RKO (cell line): ENCODE results near the gene ABCA9.

Experiments
- DNase-seq: peaks from one replicate; pipeline ENCODE4 v3.0.0-alpha.2; 2016; ENCODE audit warnings: low spot score

ABCA9 gene

DNA sequence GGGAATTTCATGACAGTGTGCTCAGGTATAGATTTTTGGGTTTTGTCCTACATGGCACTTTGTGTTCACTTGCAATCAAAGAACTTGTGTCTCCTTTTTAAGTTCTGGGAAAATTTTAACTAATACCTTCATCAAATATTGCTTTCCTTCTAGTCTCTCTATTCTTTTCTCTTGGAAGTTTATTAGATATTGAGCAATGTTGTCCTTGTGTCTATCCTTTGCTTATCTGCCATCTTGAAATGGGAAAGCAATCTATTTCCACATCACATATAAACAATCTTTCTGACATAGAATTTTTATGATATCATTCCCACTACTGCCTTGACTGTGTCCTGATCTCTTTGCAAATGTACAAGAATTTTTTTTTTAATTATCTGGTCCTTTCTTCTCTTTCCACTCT, 4.4 kb upstream of the ABCA9 start:
- DNase-seq: no peak

DNA sequence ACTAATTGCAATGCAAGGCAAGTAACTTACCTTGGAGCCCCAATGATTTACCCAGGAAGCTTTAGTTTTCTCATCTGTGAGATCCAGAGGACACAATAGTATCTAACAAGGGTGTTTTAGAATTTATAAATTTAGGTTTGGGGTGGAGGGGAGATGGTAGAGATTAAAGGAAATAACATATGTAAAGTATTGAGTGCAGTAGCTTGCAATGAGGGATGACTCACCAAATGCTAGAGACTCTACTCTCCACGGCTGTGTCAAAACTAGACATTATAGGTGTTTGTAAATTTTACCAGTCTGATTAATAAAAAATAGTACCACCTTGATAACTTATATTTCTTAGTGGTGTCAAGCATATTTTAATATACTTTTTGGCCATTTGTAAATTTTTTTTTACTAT, 3.7 kb upstream of the ABCA9 start:
- DNase-seq: no peak

DNA sequence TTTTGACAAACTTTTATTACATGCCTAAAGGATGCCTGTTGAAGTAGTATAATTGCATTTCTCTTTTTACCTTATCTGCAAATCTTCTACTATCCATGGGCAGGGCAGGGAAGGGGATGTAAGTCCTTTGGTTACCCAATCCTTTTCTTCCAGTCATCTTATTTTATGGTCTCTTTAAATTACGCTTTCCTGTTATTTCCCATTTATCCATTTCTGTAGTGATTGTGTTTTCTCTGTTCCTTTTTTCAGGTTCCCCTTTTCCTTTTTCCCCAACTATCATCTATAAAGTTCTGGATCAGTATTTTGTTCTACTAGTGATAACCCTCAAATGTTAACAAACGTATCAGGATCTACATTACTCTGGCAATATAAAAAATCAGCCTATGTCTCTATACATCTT, 3.3 kb upstream of the ABCA9 start:
- DNase-seq: no peak

DNA sequence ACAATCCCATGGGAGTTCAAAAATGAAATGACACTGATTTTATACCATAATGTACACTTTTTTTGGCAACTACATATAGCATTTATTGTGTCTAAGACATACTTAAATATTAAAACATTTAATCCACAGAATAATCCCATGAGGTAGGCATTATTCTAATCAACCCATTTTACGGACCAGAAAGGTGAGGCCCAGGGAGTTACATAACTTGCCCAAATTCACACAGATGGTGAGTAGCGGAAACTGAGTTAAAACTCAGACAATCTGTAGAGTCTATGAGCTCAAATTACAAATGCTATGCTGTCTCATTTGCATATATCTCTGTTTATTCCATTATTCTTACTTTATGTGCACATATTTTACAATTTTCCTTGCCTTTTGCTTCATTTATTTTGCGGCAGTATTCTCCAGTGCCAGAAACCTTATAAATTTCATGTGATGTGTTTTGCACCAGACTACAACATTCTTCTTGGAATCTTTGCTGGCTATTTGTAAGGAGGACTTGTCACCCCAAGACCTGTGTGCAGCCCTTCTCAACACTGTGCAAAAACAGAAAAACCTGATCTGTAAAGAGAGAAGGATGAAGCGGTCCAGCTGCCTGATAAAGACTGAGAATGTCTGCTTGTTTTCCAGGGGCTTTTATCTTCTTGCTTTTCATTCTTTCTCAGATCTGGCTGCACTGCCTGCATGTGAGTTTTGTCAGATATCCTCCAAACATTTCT, 2.3 kb upstream of the ABCA9 start:
- DNase-seq: no peak

DNA sequence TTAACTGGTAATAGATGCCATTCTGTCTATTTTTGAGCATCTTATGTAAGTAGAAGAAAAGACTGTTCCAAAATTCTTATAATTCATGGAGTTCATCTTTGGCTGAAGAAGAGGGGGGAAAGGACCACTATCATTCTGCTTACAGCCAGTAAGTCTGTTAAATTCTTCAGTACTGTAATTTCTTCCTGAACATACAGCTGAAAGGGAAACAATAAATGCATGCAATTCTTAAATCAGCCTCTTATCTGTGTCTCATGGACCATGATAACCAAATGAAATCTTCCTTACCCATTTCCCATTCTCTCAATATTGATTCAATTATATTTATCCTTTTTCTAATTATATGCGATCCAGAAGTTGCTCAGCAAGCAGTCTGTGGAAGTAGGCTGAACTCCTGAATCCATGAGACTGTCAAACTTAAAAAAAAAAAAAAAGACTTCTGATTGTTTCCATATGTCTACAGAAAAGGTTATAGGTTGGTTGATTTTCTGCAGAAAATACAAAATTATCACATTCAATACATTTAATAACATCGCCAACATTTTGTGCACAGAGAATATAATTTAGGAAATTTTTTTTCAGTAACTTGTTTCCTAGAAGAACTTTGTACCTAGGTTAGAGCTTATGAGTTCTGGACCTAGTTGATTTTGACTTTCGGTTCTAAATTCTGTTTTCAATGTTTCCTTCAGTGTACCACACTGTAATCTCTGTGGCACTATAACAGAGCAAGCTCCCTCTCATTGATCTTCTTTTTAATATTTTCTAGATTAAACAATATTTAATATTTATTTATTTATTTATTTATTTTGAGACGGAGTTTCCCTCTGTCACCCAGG, 1.2 kb upstream of the ABCA9 start:
- no peak for DNase-seq

DNA sequence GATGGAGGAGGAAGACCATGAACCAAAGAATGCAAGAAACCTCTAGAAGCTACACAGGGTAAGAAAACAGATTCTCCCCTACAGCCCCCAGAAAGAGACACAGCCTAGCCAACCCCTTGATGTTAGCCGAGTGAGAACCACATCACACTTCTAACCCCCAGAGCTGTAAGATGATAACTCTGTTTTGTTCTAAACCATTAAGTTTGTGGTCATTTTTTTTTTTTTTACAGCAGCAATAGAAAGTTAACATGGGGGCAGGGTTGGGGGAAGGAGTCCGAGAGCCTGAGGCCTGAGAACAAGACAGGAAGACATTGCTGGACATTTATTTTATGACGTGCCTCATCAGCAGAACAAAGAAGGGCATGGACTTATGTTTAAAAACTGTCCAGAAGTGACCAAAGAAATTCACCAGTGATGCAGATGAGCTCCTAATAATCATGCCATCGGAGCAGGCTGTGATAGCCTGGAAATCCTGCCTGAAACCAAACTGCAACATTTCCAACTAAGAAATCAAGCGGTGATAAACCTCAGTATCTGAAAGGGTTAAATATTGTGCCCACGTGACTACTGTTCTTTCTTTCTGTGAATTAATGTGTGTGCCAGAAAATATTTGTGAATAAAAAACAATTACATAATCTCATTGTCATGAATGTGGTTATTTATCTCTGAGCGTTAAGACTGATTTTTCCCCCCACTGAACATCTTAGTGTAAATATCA, 1.1 kb downstream of the ABCA9 start:
- DNase-seq: no peak

DNA sequence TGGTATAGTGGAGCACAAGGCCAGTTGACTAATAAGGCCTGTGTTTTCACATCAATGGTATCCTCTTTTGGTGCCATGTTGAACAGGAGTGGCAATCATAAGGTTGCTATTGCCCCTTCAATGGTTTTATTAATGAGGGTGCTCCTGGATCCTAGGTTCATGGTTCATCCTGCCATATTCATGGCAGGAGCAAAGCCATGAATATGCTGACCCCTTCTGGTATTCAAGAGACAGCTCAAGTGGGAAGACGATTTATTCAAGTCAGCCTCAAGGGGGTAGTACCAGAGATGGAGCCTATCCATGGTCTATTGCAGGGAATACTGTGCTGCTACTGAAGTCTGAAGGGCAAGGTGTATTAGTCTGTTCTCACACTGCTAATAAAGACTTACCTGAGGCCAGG, 2.6 kb downstream of the ABCA9 start:
- DNase-seq: no peak

- no peak for DNase-seq
These were observed 3.4 kb downstream of the ABCA9 start for GRCh38 chr17:69057280-69057679.

- DNase-seq: no peak
These were observed 4.4 kb downstream of the ABCA9 start for GRCh38 chr17:69056179-69056823.

DNA sequence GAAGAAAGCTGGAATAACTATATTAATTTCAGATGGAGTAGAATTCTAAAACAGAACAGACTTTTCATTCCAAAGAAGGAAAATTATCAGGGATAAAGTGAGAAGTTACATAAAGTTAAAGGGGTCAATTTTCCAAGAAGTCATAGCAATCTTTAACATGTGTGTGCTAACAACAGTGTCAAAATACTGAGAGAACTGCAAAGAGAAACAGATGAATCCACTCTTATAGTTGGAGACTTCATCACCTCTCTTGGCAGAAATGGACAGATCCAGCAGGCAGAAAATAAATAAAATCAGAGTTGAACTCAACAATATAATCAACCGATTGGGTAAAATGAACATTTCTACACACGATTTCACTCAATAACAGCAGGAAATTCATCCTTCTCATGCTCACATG, 5.4 kb downstream of the ABCA9 start:
- DNase-seq: no peak

DNA sequence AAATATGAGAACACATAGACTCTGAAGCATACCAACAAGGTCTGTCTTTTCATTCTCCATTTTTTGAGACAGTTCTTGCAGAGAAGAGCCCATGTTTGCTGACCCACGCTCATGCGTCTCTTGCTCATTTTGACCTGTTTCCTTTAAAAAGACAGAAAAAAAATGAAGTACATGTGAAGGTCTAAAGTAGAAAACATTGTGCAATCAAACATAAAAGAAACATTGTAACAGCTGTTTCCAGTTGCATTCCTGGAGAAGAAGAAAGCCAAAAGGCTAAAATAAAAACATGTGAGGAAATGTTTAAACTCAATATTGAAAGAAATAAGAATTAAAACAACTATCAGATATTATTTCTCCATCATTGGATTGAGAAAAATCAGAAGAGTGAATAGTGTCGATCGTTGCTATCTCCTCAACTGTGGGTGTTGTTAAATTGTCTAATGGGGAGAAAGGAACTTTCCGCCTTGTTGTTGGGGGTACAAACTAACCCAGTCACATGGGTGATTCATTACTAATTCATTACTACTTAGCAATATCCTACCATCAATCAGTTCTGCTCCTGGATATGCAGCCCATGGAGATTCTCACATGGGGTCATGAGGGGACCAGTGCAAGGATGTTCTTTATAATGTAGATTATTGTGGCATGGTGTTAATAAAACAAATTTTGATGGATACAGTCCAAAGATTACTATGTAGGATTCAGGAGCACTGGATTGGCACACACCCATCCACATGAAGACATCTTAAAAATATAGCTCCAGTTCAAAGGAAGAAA, 9.5 kb downstream of the ABCA9 start:
- DNase-seq: no peak

DNA sequence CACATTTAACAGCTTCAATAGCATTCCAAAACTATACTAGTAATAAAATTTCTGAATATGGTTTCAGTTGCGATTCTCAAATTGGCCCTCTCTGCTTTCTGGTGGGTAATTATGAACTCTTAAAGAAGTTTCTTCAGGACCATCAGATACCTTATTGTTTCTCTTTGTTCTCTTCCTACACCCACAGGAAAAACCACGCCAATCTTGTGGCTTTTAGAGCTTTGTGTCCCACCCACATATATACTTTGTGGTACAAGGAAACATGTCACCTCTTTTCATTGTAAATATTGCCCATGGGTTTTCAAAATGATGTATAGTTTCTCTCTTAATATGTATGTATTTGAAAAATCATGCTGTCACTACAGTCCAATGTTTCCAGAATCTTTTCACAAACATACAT, 12.1 kb downstream of the ABCA9 start:
- DNase-seq: no peak

DNA sequence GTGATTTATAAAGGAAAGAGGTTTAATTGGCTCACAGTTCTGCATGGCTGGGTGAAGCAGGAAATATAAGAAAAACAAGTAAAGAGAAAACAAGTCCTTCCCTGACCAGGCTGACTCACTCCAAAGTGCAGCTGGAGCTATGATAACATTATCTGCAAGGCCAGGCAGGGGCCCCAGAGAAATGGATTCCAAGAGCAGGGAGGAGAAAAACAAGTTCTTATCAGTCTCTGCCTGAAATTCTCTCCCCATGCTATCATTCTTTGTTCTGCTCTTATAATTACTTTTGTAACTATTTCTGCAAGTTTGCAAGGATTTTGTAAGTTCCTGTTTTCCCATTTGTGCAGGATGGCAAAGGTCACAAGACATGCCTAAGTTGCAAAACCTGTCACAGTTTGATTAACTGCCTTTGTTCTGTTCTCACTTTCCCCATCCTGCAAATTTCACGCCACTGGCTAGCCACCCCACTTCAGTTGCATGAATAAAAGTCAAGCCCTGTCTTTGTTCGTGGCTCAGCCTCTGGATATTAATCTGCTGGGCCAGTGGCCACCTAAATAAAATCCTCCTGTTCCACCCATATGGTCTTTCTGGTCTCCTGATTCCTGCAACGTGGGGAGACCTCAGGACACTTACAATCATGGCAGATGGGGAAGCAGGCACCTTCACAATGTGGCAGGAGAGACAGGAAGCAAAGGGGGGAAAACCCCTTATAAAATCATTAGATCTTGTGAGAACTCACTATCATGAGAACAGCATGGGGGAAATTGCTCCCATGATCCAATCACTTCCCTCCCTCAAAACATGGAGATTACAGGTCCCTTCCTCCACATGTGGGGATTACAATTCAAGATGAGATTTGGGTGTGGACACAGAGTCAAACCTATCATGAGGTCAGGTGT, 13.1 kb downstream of the ABCA9 start:
- DNase-seq: no peak

GRCh38 chr17:69046121-69046807, 14.5 kb downstream of the ABCA9 start:
- no peak for DNase-seq

DNA sequence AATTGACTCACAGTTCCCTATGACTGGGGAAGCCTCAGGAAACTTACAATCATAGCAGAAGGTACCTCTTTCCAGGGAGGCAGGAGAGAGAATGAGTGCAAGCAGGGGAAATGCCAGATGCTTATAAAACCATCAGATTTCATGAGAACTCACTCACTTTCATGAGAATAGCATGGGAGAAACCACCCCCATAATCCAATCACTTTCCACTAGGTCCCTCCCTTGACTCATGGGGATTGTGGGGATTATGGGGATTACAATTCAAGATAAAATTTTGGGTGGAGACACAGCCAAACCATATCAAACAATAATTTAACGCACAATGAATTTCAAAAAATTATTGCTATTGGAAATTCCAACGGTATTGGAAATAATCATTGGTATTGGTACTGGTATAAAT, 15.1 kb downstream of the ABCA9 start:
- DNase-seq: no peak

GRCh38 chr17:69044371-69044770, 16.4 kb downstream of the ABCA9 start:
- no peak for DNase-seq

GRCh38 chr17:69043098-69043734, 17.5 kb downstream of the ABCA9 start:
- no peak for DNase-seq

GRCh38 chr17:69042308-69042707, 18.4 kb downstream of the ABCA9 start:
- DNase-seq: no peak

DNA sequence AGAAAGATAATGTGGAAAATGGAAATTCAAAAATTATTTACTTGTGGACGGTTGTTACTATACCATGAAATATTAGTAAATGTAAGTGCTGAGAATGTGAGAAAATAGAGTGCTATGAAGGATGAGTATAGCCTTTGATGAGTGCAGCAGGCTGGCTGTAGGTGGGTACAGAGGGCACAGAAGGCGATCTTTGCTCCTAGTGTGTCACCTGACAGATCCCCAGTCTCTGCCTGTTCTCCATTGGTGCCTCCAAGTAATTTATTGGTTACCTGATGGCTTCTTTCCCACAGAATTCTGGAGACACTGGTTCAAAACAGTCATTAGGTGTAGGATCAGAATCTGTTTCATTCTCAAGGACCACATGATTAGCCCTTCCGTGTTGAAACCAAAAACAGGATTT, 28.9 kb downstream of the ABCA9 start:
- DNase-seq: no peak

DNA sequence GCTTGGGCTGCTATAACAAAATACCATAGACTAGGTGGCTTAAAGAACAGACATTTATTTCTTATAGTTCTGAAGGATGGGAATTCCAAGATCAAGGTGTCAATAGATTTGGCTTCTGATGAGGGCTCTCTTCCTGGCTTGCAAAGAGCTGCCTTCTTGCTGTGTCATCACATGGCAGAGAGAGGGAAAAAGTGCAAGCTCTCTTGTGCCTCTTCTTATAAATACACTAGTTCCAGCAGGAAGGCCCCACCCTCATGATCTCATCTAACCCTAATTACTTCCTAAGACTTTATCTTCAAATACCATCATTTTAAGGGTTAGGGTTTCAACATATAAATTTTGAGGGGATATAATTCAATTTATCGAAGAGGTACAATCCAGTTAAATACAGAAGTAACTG, 30.6 kb downstream of the ABCA9 start:
- no peak for DNase-seq
